Globus pallidus (tissue), 1 donor: ENCODE measurements around the gene BAMBI.
A peak's percentile ranks its signal among the peaks of the same experiment; 100 is the strongest.

ENCODE experiments used
- DNase-seq: peaks from one replicate; pipeline ENCODE4 v3.0.0-alpha.2; 2015; ENCODE audit warnings: low spot score

The BAMBI gene

DNA sequence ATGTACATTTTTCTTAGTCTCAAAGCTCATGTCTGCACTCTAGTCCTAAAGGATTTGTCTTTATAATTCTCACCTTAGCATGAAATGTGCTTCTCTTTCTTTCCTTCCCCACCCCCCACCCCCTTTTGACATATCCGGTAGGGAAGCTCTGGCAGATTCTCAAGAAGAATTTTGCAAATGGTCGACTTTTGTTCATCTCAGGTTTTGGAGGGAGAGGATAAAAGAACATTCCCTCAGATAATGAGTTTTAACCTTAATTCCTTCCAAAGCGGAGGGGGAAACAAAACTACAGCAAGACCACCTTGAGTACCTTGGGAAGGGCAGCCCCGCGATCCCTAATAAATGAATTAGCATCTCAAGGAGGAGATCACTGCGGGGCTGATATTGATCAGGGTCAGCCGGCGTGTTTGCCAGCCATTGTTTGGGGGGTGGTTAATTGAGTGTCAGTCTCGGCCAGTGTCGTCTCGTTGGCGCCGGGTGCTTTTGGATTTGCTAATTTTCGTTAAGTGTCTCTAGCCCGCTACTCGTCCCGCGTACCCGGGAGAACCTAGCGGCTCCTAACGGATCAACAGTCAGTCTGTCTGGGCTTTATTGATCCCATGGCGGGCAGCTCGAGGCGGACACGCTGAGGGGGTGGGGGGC, 874 bp upstream of the BAMBI start:
- no peak for DNase-seq

DNA sequence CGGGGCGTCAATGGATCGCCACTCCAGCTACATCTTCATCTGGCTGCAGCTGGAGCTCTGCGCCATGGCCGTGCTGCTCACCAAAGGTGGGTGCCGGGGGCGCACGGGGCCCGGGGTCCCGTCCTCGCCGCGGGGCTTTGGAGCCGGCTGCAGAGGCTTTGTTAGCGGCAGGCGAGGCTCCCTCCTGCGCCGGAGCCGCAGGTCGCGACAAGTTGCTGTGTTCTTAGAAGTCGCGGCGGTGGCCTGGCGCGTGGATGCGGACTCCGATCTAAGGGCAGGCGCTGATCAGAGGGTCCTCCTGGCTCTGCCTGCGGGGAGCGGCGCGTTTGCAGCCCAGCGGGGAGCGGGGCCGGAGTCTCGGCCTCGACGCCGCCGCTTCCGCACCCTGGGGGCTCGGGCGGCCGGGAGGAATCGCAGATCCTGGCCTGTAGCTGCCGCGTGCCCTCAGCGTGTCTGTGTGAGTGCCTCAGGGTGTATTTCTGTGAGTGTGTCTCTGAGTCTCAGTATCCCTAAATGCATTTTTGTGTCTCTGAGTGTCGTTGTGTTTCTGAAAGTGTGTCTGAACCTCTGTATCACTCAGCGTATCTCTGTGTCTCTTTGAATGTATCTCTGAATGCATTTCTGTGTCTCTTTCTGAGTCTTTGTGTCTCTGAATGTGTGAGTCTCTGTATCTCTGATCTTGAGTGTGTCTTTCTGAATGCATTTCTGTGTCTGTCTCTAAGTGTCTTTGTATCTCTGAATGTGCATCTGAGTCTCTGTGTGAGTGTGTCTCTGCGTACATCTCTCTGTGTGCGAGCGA, 766 bp downstream of the BAMBI start:
- DNase-seq: peak; percentile 48

DNA sequence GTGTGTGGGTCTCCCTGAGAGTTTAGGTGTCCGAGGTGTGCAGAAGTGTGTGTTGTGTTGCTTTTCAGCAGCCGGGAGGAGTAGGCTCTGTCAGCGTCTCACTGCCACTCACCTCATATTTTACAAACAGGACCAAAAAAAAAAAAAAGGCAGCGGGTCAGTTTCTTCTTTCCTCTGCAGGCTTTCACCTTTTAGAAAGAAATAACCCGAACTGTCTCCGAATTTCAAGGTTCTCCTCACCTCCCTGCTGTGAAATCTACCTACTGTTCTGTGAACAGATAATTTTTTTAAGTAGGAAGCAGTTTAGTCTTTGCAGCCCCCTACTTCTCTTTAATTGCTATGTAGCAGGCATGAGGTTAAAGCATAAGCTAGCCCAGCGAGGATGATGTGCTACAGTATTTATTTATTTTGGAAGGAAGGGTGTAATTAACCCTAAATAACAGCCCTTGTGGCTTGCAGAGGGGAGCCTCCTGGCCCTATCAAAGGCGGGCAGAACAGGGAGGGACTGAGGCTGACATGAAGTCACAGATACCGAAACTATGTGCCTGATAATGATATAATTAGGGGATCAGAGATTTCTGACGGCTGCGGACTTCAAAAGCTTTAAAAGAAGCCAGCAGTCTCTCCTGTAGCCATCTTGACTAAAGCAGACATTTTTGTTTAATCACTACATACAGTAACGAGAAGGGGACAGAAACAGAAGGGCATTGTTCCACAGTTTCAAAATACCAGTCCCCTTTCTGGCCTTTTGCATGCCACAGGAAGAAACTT, 1.6 kb downstream of the BAMBI start:
- peak; percentile 58 for DNase-seq

DNA sequence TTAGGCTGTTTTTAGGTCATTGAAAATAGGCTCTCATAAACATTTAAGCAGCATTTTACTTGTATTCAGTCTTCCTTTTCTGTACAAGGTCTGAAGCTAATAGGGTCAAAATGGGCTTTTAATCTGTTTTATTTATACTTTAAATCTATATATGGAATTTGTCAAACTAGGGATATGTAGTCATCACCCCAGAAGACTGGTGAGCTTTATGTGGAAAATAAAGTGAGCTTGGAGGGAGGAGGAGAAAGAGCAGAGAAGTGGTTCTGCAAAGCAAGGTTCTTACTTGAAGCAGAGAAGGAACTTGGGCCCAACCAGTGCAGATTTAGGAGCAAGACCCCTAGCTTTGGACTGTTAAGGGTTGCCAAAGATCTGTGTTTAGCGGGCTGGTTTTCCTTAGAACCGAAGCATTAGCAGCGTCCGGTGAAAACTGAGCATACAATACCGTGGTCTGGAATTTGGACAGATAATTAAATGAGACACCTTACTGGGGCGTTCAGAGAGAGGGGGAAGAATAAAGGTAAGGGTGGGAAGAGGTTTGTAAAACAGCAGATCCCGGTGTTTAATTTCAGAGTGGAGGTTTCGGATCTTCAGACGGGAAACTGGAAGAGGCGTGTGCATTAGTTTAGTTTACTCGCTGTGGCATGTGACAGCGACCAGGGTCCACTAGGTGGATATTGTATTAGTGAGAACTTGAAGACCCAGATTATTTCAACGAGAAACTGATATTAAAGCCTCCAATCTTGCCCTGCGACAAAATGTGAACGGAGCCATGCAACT, 2.4 kb downstream of the BAMBI start:
- DNase-seq: peak; percentile 33

DNA sequence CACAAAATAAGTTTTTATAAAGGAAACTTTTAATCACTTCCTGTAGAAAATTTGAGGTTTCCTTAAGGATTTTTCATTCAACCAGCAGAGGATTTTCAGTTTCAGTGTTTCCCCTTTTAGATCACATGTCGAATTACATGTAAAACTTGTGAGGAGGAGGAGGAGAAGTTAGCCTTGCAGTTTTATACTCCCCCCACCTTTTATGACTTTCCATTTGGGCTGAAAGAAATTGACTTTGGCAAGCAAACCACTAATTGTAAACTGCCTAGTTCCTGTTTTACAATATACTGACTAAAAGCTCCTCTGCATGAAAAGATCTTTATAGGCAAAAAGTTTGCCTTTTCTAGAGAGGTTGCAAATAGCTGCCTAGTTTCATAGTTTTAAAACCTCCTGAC, 3.0 kb downstream of the BAMBI start:
- DNase-seq: peak; percentile 25

DNA sequence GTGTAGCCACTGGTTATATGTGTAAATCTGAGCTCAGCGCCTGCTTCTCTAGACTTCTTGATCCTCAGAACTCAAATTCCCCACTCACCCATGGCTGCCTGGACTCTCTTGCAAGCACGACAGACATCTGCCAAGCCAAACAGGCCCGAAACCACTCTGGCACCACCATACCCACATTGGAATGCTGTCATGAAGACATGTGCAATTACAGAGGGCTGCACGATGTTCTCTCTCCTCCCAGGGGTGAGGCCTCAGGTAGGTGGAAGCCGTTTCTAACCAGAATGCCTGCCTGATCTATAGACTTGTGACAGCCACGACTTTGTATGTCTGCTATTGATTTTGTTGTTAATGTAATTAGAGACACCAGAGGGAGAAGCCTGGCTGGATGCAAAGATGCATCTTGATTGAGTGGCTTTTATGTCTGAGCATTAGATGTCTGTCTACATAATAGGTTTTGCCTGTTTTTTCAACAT, 4.0 kb downstream of the BAMBI start:
- peak; percentile 46 for DNase-seq

DNA sequence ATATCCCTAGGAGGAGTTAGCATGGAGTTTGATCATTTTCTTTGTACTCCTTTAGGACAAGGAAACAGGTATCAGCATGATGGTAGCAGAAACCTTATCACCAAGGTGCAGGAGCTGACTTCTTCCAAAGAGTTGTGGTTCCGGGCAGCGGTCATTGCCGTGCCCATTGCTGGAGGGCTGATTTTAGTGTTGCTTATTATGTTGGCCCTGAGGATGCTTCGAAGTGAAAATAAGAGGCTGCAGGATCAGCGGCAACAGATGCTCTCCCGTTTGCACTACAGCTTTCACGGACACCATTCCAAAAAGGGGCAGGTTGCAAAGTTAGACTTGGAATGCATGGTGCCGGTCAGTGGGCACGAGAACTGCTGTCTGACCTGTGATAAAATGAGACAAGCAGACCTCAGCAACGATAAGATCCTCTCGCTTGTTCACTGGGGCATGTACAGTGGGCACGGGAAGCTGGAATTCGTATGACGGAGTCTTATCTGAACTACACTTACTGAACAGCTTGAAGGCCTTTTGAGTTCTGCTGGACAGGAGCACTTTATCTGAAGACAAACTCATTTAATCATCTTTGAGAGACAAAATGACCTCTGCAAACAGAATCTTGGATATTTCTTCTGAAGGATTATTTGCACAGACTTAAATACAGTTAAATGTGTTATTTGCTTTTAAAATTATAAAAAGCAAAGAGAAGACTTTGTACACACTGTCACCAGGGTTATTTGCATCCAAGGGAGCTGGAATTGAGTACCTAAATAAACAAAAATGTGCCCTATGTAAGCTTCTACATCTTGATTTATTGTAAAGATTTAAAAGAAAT, 4.8 kb downstream of the BAMBI start:
- no peak for DNase-seq

DNA sequence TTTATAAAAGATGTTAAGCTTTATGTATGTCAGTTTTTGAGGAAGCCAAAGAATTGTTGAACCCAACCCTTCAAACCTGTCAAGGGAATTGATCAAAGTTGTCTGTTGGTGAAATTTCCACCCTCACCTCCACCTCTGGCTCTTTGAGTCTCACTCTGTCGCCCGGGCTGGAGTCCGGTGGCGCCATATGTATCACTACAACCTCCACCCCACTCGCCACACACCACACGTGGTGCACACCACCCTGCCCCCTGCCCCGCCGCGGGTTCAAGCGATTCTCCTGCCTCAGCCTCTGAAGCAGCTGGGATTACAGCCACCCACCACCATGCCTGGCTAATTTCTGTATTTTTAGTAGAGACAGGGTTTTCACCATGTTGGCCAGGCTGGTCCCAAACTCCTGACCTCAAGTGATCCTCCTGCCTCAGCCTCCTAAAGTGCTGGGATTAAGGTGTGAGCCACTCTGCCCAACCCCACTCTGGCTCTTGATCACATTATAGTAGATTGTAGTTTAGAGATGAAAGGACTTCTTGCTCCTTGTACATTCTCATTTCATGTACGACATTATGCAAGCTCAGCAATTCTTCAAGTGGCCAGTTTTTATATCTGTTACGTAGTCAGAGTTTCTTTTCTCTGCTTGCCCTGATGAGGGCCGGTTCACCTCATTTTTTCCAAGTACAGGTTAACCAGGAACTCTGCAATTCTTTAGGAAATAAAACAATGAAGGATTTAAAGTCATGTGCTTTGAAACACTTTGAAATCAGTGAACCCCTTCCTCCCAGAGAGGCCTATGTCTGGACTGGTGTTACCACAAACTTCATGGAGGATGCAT, 7.0 kb downstream of the BAMBI start:
- DNase-seq: no peak

DNA sequence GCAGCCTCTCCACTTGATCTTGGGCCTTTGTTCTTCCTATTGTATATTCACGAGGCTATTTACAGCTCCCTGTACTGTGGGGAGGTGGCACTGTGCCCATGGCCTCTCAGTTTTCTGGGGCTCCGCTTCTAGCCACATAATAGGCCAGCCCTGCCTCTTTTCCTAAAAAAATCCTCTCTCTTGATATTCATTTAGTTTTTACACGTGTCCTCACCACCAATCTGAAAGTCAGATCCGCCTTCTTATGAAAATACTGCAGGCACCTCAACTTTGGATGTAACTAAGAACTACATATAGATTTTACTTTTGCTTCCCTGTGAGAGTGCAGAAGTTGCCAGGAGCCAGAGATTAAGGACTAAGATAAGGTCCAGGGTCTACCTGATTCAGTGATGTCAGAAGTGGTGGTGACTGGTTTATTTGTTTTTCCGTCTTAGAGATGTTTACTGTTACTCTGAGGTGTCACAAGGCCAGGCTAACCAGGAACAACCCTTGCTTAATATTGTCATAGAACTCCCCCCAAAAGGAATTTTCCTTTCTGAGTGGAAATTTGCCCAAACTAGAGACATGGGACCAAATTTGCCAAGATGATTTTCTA, 7.8 kb downstream of the BAMBI start:
- no peak for DNase-seq

DNA sequence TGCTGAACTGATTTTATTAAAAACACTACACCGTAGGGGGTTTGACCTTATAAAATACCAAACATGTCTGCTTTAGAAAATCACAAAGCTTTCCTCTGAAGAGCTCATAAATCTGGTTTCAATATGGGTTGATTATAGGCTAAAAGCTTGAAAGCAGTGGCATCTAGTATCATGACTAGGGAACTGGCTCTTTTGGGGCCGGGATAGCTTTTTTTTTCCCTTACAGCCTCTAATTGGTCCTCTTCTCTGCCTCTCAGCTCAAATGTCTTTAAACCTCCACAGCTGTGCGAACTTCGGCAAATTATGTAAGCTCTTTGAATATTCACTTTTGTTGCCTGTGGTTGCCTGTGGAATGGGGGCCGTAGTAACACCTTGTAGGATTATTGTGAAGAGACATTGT, 8.4 kb downstream of the BAMBI start:
- no peak for DNase-seq

DNA sequence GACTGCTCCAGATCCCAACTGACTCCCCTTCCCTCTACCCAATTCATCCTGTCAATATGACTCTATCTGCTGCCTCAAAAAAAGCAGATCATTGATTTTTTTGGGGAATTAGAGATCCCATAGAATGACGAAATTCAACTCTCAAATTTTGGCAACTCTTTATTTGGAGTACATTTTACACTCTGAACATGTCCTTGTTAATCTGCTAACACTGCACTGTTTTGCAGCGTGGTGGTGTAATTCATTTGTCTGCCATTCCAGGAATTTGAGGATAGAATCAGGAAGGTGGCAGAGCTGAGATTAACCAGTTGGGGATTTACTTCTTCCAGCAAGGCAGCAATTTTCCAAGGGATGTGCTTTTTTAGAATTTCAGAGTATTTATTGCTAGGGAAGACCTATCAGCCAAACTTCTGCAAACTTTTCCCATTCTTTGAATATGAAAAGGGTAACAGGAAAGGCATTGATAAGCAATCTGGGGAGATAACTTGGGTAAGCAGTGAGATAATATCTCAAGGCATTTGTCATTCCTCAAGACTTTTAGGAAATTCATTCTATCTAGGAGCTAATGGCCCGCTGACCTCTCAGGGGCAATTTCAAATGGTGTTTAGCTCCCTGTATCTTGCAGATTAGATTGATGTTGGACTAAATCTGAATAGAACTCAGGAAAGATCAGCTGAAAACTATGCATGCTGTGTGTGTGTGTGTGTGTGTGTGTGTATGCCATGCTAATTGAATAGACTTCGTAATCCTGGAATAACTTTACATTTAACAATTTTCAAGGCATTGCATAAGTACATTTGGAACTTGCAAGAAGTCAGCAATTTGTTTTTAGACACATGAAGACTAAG, 9.7 kb downstream of the BAMBI start:
- no peak for DNase-seq

DNA sequence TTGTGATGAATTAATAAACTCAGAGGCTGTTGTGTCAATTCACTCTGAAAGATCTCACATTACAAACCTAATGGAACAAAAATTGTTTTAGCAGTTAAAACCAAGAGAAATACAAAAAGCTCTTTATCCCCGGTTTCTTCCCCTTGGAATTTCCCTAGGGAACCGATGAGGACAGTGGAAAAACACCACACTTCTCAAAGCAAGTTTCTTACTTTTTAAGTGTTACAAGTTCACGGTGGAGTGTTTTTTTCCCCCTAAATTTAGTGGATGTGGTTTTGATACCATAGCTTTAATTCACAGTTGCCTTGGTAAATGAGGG, 10.3 kb downstream of the BAMBI start:
- DNase-seq: no peak

DNA sequence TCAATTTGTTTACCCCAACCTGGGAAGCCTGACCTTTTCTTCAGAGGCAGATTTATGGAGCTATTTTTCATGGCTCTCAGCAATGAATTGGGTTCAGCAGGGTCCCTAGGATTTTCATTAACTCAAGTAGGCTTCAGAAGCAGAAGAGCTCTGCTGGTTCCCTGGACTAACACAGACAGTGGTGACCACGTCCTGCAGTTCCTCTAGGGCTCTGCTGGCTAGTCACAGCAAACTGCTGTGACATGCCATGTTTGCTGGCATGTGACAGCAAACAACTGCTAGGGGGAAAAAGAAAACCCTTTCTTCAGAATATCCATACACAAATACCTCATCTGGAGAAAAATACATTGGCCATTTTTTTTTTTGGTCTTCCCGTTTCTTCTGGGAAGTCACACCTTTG, 13.2 kb downstream of the BAMBI start:
- DNase-seq: no peak

DNA sequence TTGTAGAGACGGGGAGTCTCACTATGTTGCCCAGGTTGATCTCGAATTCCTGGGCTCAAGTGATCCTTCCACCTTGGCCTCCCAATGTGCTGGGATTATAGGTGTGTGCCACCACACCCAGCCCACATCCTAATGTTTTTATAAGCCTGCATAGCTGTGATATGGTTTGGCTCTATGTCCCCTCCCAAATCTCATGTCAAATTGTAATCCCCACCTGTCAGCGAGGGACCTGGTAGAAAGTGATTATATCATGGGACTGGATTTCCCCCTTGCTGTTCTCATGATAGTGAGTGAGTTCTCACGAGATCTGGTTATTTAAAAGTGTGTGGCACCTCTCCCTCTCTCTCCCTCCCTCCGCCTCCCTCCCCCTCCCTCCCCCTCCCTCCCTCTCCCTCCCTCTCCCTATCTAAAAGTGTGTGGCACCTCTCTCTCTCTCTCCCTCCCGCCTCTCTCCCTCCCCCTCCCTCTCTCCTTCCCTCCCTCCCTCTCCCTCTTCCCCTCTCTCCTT, 13.9 kb downstream of the BAMBI start:
- no peak for DNase-seq

DNA sequence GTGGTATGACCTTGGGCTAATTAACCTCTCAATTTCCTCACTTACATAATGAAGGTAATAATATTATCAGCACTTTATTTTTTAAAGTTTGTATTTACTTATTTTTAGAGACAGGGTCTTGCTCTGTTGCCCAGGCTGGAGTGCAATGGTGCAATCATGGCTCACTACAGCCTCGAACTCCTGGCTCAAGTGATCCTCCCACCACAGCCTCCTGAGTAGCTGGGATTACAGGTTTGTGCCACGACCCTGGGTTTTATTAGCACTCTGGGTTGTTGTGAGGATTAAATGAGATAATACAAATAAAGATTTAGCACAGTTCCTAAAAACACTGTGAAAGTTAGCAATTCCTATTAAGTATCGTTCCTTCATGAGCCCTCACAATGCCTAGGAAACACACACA, 14.7 kb downstream of the BAMBI start:
- DNase-seq: no peak

DNA sequence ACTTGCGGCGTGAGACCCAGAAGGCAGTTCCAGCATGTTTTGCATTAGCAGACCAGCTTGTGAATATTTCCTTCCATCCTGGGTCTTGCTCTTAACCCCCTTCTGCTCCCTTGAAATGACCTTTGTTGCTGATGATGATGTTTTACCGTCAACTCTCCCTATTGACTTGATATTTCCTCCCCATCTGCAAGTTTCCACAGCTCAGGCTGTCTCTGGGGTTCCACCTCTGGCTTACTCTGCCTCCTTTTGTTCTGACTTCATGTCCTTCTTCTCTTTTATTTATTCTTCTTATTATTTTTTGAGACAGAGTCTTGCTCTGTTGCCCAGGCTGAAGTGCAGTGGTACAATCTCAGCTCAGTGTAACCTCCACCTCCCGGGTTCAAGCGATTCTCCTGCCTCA, 17.2 kb downstream of the BAMBI start:
- DNase-seq: no peak

DNA sequence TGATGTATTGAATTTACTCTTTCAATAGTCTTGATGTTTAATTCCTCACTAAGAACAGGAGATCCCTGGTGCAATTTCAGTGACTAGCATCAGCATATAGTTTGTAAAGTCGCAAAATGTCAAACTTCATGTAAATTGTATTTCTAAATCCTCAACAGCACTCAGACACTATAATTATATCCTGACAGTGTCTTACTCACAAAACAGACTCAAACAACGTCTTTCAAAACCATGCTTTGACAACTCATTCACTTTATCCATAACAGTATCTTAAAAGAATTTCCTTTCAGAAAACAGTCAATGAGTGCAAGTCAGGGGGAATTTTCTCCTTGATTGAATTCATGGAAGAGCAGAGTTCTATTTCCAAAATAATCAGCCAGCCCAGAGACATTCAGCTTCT, 20.8 kb downstream of the BAMBI start:
- DNase-seq: no peak

DNA sequence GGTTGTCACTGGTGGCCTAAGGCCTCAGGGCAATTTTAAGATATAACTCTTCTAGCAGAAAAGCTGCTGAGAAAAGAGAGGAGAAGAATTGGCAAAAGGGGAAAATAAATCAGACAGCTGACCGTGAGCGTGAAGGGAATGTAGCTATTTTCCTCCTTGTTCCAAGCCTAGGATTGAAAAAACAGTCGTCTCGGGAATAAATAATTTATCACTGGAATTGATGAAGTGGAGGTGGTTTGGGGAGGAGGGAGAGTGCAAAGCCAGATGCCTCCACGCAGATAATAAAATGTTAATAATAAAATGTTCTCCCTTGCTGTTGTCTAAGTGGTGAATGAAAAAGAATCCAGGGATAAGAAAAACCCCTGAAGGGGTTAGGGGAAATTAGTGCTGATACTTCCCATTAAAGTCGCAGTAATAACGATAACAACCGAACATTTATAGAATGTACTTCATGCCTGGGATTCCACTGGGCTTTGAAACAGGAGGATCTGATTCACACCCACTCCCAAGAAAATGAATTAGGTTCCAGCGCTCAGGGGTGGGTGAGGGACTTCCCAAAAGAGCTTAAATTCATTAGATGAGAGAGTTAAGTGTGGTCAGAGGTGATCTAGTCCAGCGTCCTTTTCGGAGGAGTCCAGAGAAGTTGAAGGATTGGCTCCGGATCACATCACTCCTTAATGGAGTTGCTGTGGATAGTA, 27.3 kb downstream of the BAMBI start:
- DNase-seq: no peak
